ENCODE measurements around the gene LYSMD2.

LYSMD2 gene

GRCh38 chr15:51680321-51680720 is 57.1 kb downstream of the LYSMD2 start:
- H3K4me1 ChIP-seq (ENCODE audit: control insufficient read depth, low read length) = no peaks in the 10 kb centered on the region

GRCh38 chr15:51678096-51678495 is 59.4 kb downstream of the LYSMD2 start:
- Histone ChIP-seq H3K27me3 (ENCODE audit: control insufficient read depth, low read length) (peaks cover 5% of the 10 kb centered on the region), H3K4me2 (ENCODE audit: low read length) (no peak overlapping the region), H3K27ac (ENCODE audit: low read depth, low read length) (no peak overlapping the region), H3K4me3 (ENCODE audit: low read length) (no peak overlapping the region), H4K20me1 (ENCODE audit: control insufficient read depth, insufficient read depth, low read depth, low read length) (no peaks in the 10 kb centered on the region), H3K79me2 (ENCODE audit: control insufficient read depth, low read length) (no peaks in the 10 kb centered on the region), H3K9me3 (ENCODE audit: control insufficient read depth, insufficient read depth, low read length) (no peaks in the 10 kb centered on the region), H3K4me1 (ENCODE audit: control insufficient read depth, low read length) (no peaks in the 10 kb centered on the region), H3F3A (ENCODE audit: control insufficient read depth, insufficient read depth) (no peaks in the 10 kb centered on the region), H3K36me3 (ENCODE audit: control insufficient read depth, low read length) (no peaks in the 10 kb centered on the region), H3K9me2 (replicated peaks; ENCODE audit: control insufficient read depth, low read length) (no peaks in the 10 kb centered on the region)
- TF ChIP-seq EZH2phosphoT487 (IDR thresholded peaks at IDR 0.05; ENCODE audit: borderline replicate concordance, low read length) = no peak
- TF ChIP-seq CTCF (IDR thresholded peaks at IDR 0.05; ENCODE audit: low read depth, low read length, poor library complexity, severe bottlenecking) = no peak

More at GRCh38 chr15:51680321-51680720, 57.1 kb downstream of the LYSMD2 start:
- no peaks in the 10 kb centered on the region for H3K9me2 ChIP-seq (replicated peaks; ENCODE audit: control insufficient read depth, low read length)
- H3K4me3 ChIP-seq (ENCODE audit: low read length) = no peak overlapping the region
- no peaks in the 10 kb centered on the region for H3F3A ChIP-seq (ENCODE audit: control insufficient read depth, insufficient read depth)
- no peak for TF ChIP-seq EZH2phosphoT487 (IDR thresholded peaks at IDR 0.05; ENCODE audit: borderline replicate concordance, low read length)
- no peak for TF ChIP-seq CTCF (IDR thresholded peaks at IDR 0.05; ENCODE audit: low read depth, low read length, poor library complexity, severe bottlenecking)
- H3K36me3 ChIP-seq (ENCODE audit: control insufficient read depth, low read length) = no peaks in the 10 kb centered on the region
- no peak overlapping the region for H3K27ac ChIP-seq (ENCODE audit: low read depth, low read length)
- H3K9me3 ChIP-seq (ENCODE audit: control insufficient read depth, insufficient read depth, low read length) = no peaks in the 10 kb centered on the region
- no peaks in the 10 kb centered on the region for H3K79me2 ChIP-seq (ENCODE audit: control insufficient read depth, low read length)
- no peak overlapping the region for H3K4me2 ChIP-seq (ENCODE audit: low read length)
- H3K27me3 ChIP-seq (ENCODE audit: control insufficient read depth, low read length) = peaks cover 8% of the 10 kb centered on the region
- H4K20me1 ChIP-seq (ENCODE audit: control insufficient read depth, insufficient read depth, low read depth, low read length) = no peaks in the 10 kb centered on the region

- no peak for TF ChIP-seq EZH2phosphoT487 (IDR thresholded peaks at IDR 0.05; ENCODE audit: borderline replicate concordance, low read length)
- no peak for TF ChIP-seq CTCF (IDR thresholded peaks at IDR 0.05; ENCODE audit: low read depth, low read length, poor library complexity, severe bottlenecking)
- no peak overlapping the region for H3K4me3 ChIP-seq (ENCODE audit: low read length)
- no peaks in the 10 kb centered on the region for H4K20me1 ChIP-seq (ENCODE audit: control insufficient read depth, insufficient read depth, low read depth, low read length)
- H3K36me3 ChIP-seq (ENCODE audit: control insufficient read depth, low read length) = no peaks in the 10 kb centered on the region
- H3K9me3 ChIP-seq (ENCODE audit: control insufficient read depth, insufficient read depth, low read length) = no peaks in the 10 kb centered on the region
- peaks cover 5% of the 10 kb centered on the region for H3K27me3 ChIP-seq (ENCODE audit: control insufficient read depth, low read length)
- H3F3A ChIP-seq (ENCODE audit: control insufficient read depth, insufficient read depth) = no peaks in the 10 kb centered on the region
- H3K27ac ChIP-seq (ENCODE audit: low read depth, low read length) = no peak overlapping the region
- no peaks in the 10 kb centered on the region for H3K9me2 ChIP-seq (replicated peaks; ENCODE audit: control insufficient read depth, low read length)
- H3K4me1 ChIP-seq (ENCODE audit: control insufficient read depth, low read length) = no peaks in the 10 kb centered on the region
- H3K79me2 ChIP-seq (ENCODE audit: control insufficient read depth, low read length) = no peaks in the 10 kb centered on the region
- H3K4me2 ChIP-seq (ENCODE audit: low read length) = no peak overlapping the region
Measured at GRCh38 chr15:51677452-51677851, 60.0 kb downstream of the LYSMD2 start.

GRCh38 chr15:51677021-51677420 is 60.4 kb downstream of the LYSMD2 start:
- Histone ChIP-seq H3K4me3 (ENCODE audit: low read length) (no peak overlapping the region), H3K79me2 (ENCODE audit: control insufficient read depth, low read length) (no peaks in the 10 kb centered on the region), H3K27ac (ENCODE audit: low read depth, low read length) (no peak overlapping the region), H4K20me1 (ENCODE audit: control insufficient read depth, insufficient read depth, low read depth, low read length) (no peaks in the 10 kb centered on the region), H3K9me2 (replicated peaks; ENCODE audit: control insufficient read depth, low read length) (no peaks in the 10 kb centered on the region), H3K27me3 (ENCODE audit: control insufficient read depth, low read length) (peaks cover 5% of the 10 kb centered on the region), H3F3A (ENCODE audit: control insufficient read depth, insufficient read depth) (no peaks in the 10 kb centered on the region), H3K4me2 (ENCODE audit: low read length) (no peak overlapping the region), H3K9me3 (ENCODE audit: control insufficient read depth, insufficient read depth, low read length) (no peaks in the 10 kb centered on the region), H3K36me3 (ENCODE audit: control insufficient read depth, low read length) (no peaks in the 10 kb centered on the region), H3K4me1 (ENCODE audit: control insufficient read depth, low read length) (no peaks in the 10 kb centered on the region)
- TF ChIP-seq EZH2phosphoT487 (IDR thresholded peaks at IDR 0.05; ENCODE audit: borderline replicate concordance, low read length) (no peak), CTCF (IDR thresholded peaks at IDR 0.05; ENCODE audit: low read depth, low read length, poor library complexity, severe bottlenecking) (no peak)

Measured in DOHH2 (cell line).